ENCODE measurements around the gene LAMTOR2.

LAMTOR2 gene

GRCh38 chr1:156054500-156055280 is at the start of gene LAMTOR2:
LAMTOR2 (plus strand) TSS chr1:156054782; CDS start chr1:156054890, 108 bp downstream.
- TF ChIP-seq EZH2phosphoT487 (IDR thresholded peaks at IDR 0.05; ENCODE audit: borderline replicate concordance, low read length) (no peak), CTCF (IDR thresholded peaks at IDR 0.05; ENCODE audit: low read depth, low read length, poor library complexity, severe bottlenecking) (no peak)
- H4K20me1 ChIP-seq (ENCODE audit: control insufficient read depth, insufficient read depth, low read depth, low read length): no peaks in the 10 kb centered on the region
- peaks cover 4% of the 10 kb centered on the region for H3F3A ChIP-seq (ENCODE audit: control insufficient read depth, insufficient read depth)
- peak within 1 kb of the TSS; percentile 98 for H3K4me2 ChIP-seq (ENCODE audit: low read length)
- H3K79me2 ChIP-seq (ENCODE audit: control insufficient read depth, low read length): peaks cover 36% of the 10 kb centered on the region
- peak within 1 kb of the TSS; percentile 90 for H3K27ac ChIP-seq (ENCODE audit: low read depth, low read length)
- peaks cover 19% of the 10 kb centered on the region for H3K4me1 ChIP-seq (ENCODE audit: control insufficient read depth, low read length)
- peak within 1 kb of the TSS; percentile 98 for H3K4me3 ChIP-seq (ENCODE audit: low read length)
- peaks cover 33% of the 10 kb centered on the region for H3K36me3 ChIP-seq (ENCODE audit: control insufficient read depth, low read length)
- no peaks in the 10 kb centered on the region for H3K9me3 ChIP-seq (ENCODE audit: control insufficient read depth, insufficient read depth, low read length)
- H3K27me3 ChIP-seq (ENCODE audit: control insufficient read depth, low read length): no peaks in the 10 kb centered on the region
- H3K9me2 ChIP-seq (replicated peaks; ENCODE audit: control insufficient read depth, low read length): no peaks in the 10 kb centered on the region

GRCh38 chr1:156004843-156005584 is 49.6 kb upstream of the LAMTOR2 start:
- TF ChIP-seq CTCF (IDR thresholded peaks at IDR 0.05; ENCODE audit: low read depth, low read length, poor library complexity, severe bottlenecking) (no peak), EZH2phosphoT487 (IDR thresholded peaks at IDR 0.05; ENCODE audit: borderline replicate concordance, low read length) (no peak)
- H3K27me3 ChIP-seq (ENCODE audit: control insufficient read depth, low read length): no peaks in the 10 kb centered on the region
- no peaks in the 10 kb centered on the region for H3K9me2 ChIP-seq (replicated peaks; ENCODE audit: control insufficient read depth, low read length)
- no peak overlapping the region for H3K27ac ChIP-seq (ENCODE audit: low read depth, low read length)
- H4K20me1 ChIP-seq (ENCODE audit: control insufficient read depth, insufficient read depth, low read depth, low read length): no peaks in the 10 kb centered on the region
- H3K36me3 ChIP-seq (ENCODE audit: control insufficient read depth, low read length): peaks cover 20% of the 10 kb centered on the region
- peaks cover under 1% of the 10 kb centered on the region for H3K4me1 ChIP-seq (ENCODE audit: control insufficient read depth, low read length)
- H3F3A ChIP-seq (ENCODE audit: control insufficient read depth, insufficient read depth): no peaks in the 10 kb centered on the region
- H3K4me3 ChIP-seq (ENCODE audit: low read length): no peak overlapping the region
- no peaks in the 10 kb centered on the region for H3K79me2 ChIP-seq (ENCODE audit: control insufficient read depth, low read length)
- H3K9me3 ChIP-seq (ENCODE audit: control insufficient read depth, insufficient read depth, low read length): no peaks in the 10 kb centered on the region
- H3K4me2 ChIP-seq (ENCODE audit: low read length): no peak overlapping the region

GRCh38 chr1:156006666-156007376 is 47.8 kb upstream of the LAMTOR2 start:
- Histone ChIP-seq H3K27ac (ENCODE audit: low read depth, low read length) (no peak overlapping the region), H3F3A (ENCODE audit: control insufficient read depth, insufficient read depth) (no peaks in the 10 kb centered on the region)
- no peak for TF ChIP-seq EZH2phosphoT487 (IDR thresholded peaks at IDR 0.05; ENCODE audit: borderline replicate concordance, low read length)
- TF ChIP-seq CTCF (IDR thresholded peaks at IDR 0.05; ENCODE audit: low read depth, low read length, poor library complexity, severe bottlenecking): no peak

More at GRCh38 chr1:156006666-156007376, 47.8 kb upstream of the LAMTOR2 start:
- no peaks in the 10 kb centered on the region for H3K4me1 ChIP-seq (ENCODE audit: control insufficient read depth, low read length)
- H3K9me3 ChIP-seq (ENCODE audit: control insufficient read depth, insufficient read depth, low read length): no peaks in the 10 kb centered on the region
- no peaks in the 10 kb centered on the region for H3K79me2 ChIP-seq (ENCODE audit: control insufficient read depth, low read length)
- peaks cover 35% of the 10 kb centered on the region for H3K36me3 ChIP-seq (ENCODE audit: control insufficient read depth, low read length)
- H3K4me3 ChIP-seq (ENCODE audit: low read length): no peak overlapping the region
- no peaks in the 10 kb centered on the region for H3K27me3 ChIP-seq (ENCODE audit: control insufficient read depth, low read length)
- H3K4me2 ChIP-seq (ENCODE audit: low read length): no peak overlapping the region
- H3K9me2 ChIP-seq (replicated peaks; ENCODE audit: control insufficient read depth, low read length): no peaks in the 10 kb centered on the region
- no peaks in the 10 kb centered on the region for H4K20me1 ChIP-seq (ENCODE audit: control insufficient read depth, insufficient read depth, low read depth, low read length)

Data from DOHH2 (cell line).